GM18909 (cell line): ENCODE results near the gene PSMB2.
A peak's percentile ranks its signal among the peaks of the same experiment; 100 is the strongest.
"Not testable (repeated sequence)": the region's sequence is repeated elsewhere in the genome, so short reads cannot be mapped to it uniquely, and the experiment has no call there.

Source experiments
- ATAC-seq: cut with Tn5 transposase; IDR thresholded peaks from one replicate; pipeline ENCODE4 v1.9.1; 2021; ENCODE audit warnings: mild to moderate bottlenecking; ENCODE audit not compliant: unreplicated experiment, poor library complexity

PSMB2 gene

GRCh38 chr1:35641233-35641866 is at the start of gene PSMB2:
Gene PSMB2, minus strand, starts transcription at chr1:35641526. Its CDS starts 94 bp downstream, at chr1:35641432.
- peak; percentile 83 for ATAC-seq

- ATAC-seq: no peak
Measured at GRCh38 chr1:35691080-35691479, 49.8 kb upstream of the PSMB2 start.

GRCh38 chr1:35690103-35690502 is 48.8 kb upstream of the PSMB2 start:
- not testable (repeated sequence) for ATAC-seq

GRCh38 chr1:35688161-35688560 is 46.8 kb upstream of the PSMB2 start:
- ATAC-seq: no peak

GRCh38 chr1:35683012-35683411 is 41.7 kb upstream of the PSMB2 start:
- no peak for ATAC-seq

GRCh38 chr1:35680271-35680670 is 38.9 kb upstream of the PSMB2 start:
- ATAC-seq: no peak

- no peak for ATAC-seq
Measured at GRCh38 chr1:35675773-35676172, 34.4 kb upstream of the PSMB2 start.

- no peak for ATAC-seq
Measured at GRCh38 chr1:35674111-35674510, 32.8 kb upstream of the PSMB2 start.

GRCh38 chr1:35672116-35672515 is 30.8 kb upstream of the PSMB2 start:
- no peak for ATAC-seq

- ATAC-seq: no peak
Measured at GRCh38 chr1:35668506-35668905, 27.2 kb upstream of the PSMB2 start.

- ATAC-seq: no peak
Measured at GRCh38 chr1:35666916-35667315, 25.6 kb upstream of the PSMB2 start.

GRCh38 chr1:35666216-35666615 is 24.9 kb upstream of the PSMB2 start:
- ATAC-seq: no peak

- no peak for ATAC-seq
Measured at GRCh38 chr1:35663434-35663833, 22.1 kb upstream of the PSMB2 start.

GRCh38 chr1:35661474-35661795 is 20.1 kb upstream of the PSMB2 start:
- no peak for ATAC-seq

- no peak for ATAC-seq
Measured at GRCh38 chr1:35660581-35661473, 19.5 kb upstream of the PSMB2 start.

- no peak for ATAC-seq
Measured at GRCh38 chr1:35659589-35659988, 18.3 kb upstream of the PSMB2 start.

GRCh38 chr1:35657851-35658250 is 16.5 kb upstream of the PSMB2 start:
- no peak for ATAC-seq

- no peak for ATAC-seq
Measured at GRCh38 chr1:35656863-35657232, 15.5 kb upstream of the PSMB2 start.

GRCh38 chr1:35656148-35656862 is 15.0 kb upstream of the PSMB2 start:
- no peak for ATAC-seq

- no peak for ATAC-seq
Measured at GRCh38 chr1:35655196-35655595, 13.9 kb upstream of the PSMB2 start.

GRCh38 chr1:35650416-35650815 is 9.1 kb upstream of the PSMB2 start:
- ATAC-seq: no peak
